Measurements from ENCODE around the gene ACOT12.

The ACOT12 gene

GRCh38 chr5:81393783-81394718 is at the start of gene ACOT12:
TSS of gene ACOT12 (minus strand) at chr5:81394134. CDS start at chr5:81394114, 20 bp downstream.
- peak within 1 kb of the TSS; percentile 56 for H3K4me3 ChIP-seq (ENCODE audit: low read depth, low read length)
- no peaks in the 10 kb centered on the region for H3K4me1 ChIP-seq (ENCODE audit: control insufficient read depth, insufficient read depth, low read length)
- peaks cover 20% of the 10 kb centered on the region for H3K27me3 ChIP-seq (ENCODE audit: control insufficient read depth, insufficient read depth, low read length)
- H3K36me3 ChIP-seq (ENCODE audit: control insufficient read depth, insufficient read depth, low read length): no peaks in the 10 kb centered on the region
- H3K27ac ChIP-seq (ENCODE audit: low read depth, low read length): no peak within 1 kb of the TSS
- H3K9ac ChIP-seq (ENCODE audit: low read length): no peak within 1 kb of the TSS
- H3K9me3 ChIP-seq (ENCODE audit: control insufficient read depth, insufficient read depth, low read depth, low read length): peaks cover 3% of the 10 kb centered on the region; the same call in 1 of the 2 replicates

GRCh38 chr5:81435023-81435422 is 41.1 kb upstream of the ACOT12 start:
- Histone ChIP-seq H3K36me3 (ENCODE audit: control insufficient read depth, insufficient read depth, low read length) (no peaks in the 10 kb centered on the region), H3K4me3 (ENCODE audit: low read depth, low read length) (no peak overlapping the region), H3K9me3 (ENCODE audit: control insufficient read depth, insufficient read depth, low read depth, low read length) (no peaks in the 10 kb centered on the region), H3K9ac (ENCODE audit: low read length) (no peak overlapping the region), H3K27ac (ENCODE audit: low read depth, low read length) (no peak overlapping the region), H3K4me1 (ENCODE audit: control insufficient read depth, insufficient read depth, low read length) (no peaks in the 10 kb centered on the region), H3K27me3 (ENCODE audit: control insufficient read depth, insufficient read depth, low read length) (no peaks in the 10 kb centered on the region)

- no peak overlapping the region for H3K9ac ChIP-seq (ENCODE audit: low read length)
- H3K4me1 ChIP-seq (ENCODE audit: control insufficient read depth, insufficient read depth, low read length): 0 out of 2 replicates have a peak, but pooled peaks cover 5% of the 10 kb centered on the region
- H3K9me3 ChIP-seq (ENCODE audit: control insufficient read depth, insufficient read depth, low read depth, low read length): no peaks in the 10 kb centered on the region
- H3K36me3 ChIP-seq (ENCODE audit: control insufficient read depth, insufficient read depth, low read length): no peaks in the 10 kb centered on the region
- no peak overlapping the region for H3K4me3 ChIP-seq (ENCODE audit: low read depth, low read length)
- no peak overlapping the region for H3K27ac ChIP-seq (ENCODE audit: low read depth, low read length)
- H3K27me3 ChIP-seq (ENCODE audit: control insufficient read depth, insufficient read depth, low read length): no peaks in the 10 kb centered on the region
Observed at GRCh38 chr5:81429985-81430384, 36.1 kb upstream of the ACOT12 start.

GRCh38 chr5:81429363-81429762 is 35.4 kb upstream of the ACOT12 start:
- H3K27ac ChIP-seq (ENCODE audit: low read depth, low read length): no peak overlapping the region
- no peaks in the 10 kb centered on the region for H3K36me3 ChIP-seq (ENCODE audit: control insufficient read depth, insufficient read depth, low read length)
- H3K9ac ChIP-seq (ENCODE audit: low read length): no peak overlapping the region
- 0 out of 2 replicates have a peak, but pooled peaks cover 5% of the 10 kb centered on the region for H3K4me1 ChIP-seq (ENCODE audit: control insufficient read depth, insufficient read depth, low read length)
- H3K9me3 ChIP-seq (ENCODE audit: control insufficient read depth, insufficient read depth, low read depth, low read length): no peaks in the 10 kb centered on the region
- H3K27me3 ChIP-seq (ENCODE audit: control insufficient read depth, insufficient read depth, low read length): no peaks in the 10 kb centered on the region
- H3K4me3 ChIP-seq (ENCODE audit: low read depth, low read length): no peak overlapping the region

GRCh38 chr5:81428861-81429260 is 34.9 kb upstream of the ACOT12 start:
- Histone ChIP-seq H3K4me3 (ENCODE audit: low read depth, low read length) (no peak overlapping the region), H3K9ac (ENCODE audit: low read length) (no peak overlapping the region), H3K27me3 (ENCODE audit: control insufficient read depth, insufficient read depth, low read length) (no peaks in the 10 kb centered on the region), H3K9me3 (ENCODE audit: control insufficient read depth, insufficient read depth, low read depth, low read length) (no peaks in the 10 kb centered on the region), H3K27ac (ENCODE audit: low read depth, low read length) (no peak overlapping the region), H3K4me1 (ENCODE audit: control insufficient read depth, insufficient read depth, low read length) (0 out of 2 replicates have a peak, but pooled peaks cover 5% of the 10 kb centered on the region), H3K36me3 (ENCODE audit: control insufficient read depth, insufficient read depth, low read length) (no peaks in the 10 kb centered on the region)

- no peak overlapping the region for H3K4me3 ChIP-seq (ENCODE audit: low read depth, low read length)
- H3K4me1 ChIP-seq (ENCODE audit: control insufficient read depth, insufficient read depth, low read length): 0 out of 2 replicates have a peak, but pooled peaks cover 5% of the 10 kb centered on the region
- H3K9ac ChIP-seq (ENCODE audit: low read length): no peak overlapping the region
- H3K36me3 ChIP-seq (ENCODE audit: control insufficient read depth, insufficient read depth, low read length): no peaks in the 10 kb centered on the region
- H3K27ac ChIP-seq (ENCODE audit: low read depth, low read length): no peak overlapping the region
- no peaks in the 10 kb centered on the region for H3K27me3 ChIP-seq (ENCODE audit: control insufficient read depth, insufficient read depth, low read length)
- H3K9me3 ChIP-seq (ENCODE audit: control insufficient read depth, insufficient read depth, low read depth, low read length): no peaks in the 10 kb centered on the region
Observed at GRCh38 chr5:81428446-81428845, 34.5 kb upstream of the ACOT12 start.

GRCh38 chr5:81427566-81427965 is 33.6 kb upstream of the ACOT12 start:
- no peaks in the 10 kb centered on the region for H3K36me3 ChIP-seq (ENCODE audit: control insufficient read depth, insufficient read depth, low read length)
- H3K27me3 ChIP-seq (ENCODE audit: control insufficient read depth, insufficient read depth, low read length): no peaks in the 10 kb centered on the region
- no peak overlapping the region for H3K4me3 ChIP-seq (ENCODE audit: low read depth, low read length)
- 0 out of 2 replicates have a peak, but pooled peaks cover 5% of the 10 kb centered on the region for H3K4me1 ChIP-seq (ENCODE audit: control insufficient read depth, insufficient read depth, low read length)
- H3K9me3 ChIP-seq (ENCODE audit: control insufficient read depth, insufficient read depth, low read depth, low read length): no peaks in the 10 kb centered on the region
- H3K27ac ChIP-seq (ENCODE audit: low read depth, low read length): no peak overlapping the region
- no peak overlapping the region for H3K9ac ChIP-seq (ENCODE audit: low read length)

- Histone ChIP-seq H3K4me1 (ENCODE audit: control insufficient read depth, insufficient read depth, low read length) (0 out of 2 replicates have a peak, but pooled peaks cover 5% of the 10 kb centered on the region), H3K27ac (ENCODE audit: low read depth, low read length) (no peak overlapping the region), H3K4me3 (ENCODE audit: low read depth, low read length) (no peak overlapping the region), H3K9ac (ENCODE audit: low read length) (no peak overlapping the region), H3K9me3 (ENCODE audit: control insufficient read depth, insufficient read depth, low read depth, low read length) (no peaks in the 10 kb centered on the region), H3K36me3 (ENCODE audit: control insufficient read depth, insufficient read depth, low read length) (no peaks in the 10 kb centered on the region), H3K27me3 (ENCODE audit: control insufficient read depth, insufficient read depth, low read length) (no peaks in the 10 kb centered on the region)
Observed at GRCh38 chr5:81426359-81427030, 32.6 kb upstream of the ACOT12 start.

GRCh38 chr5:81425569-81425968 is 31.6 kb upstream of the ACOT12 start:
- H3K4me1 ChIP-seq (ENCODE audit: control insufficient read depth, insufficient read depth, low read length): 0 out of 2 replicates have a peak, but pooled peaks cover 5% of the 10 kb centered on the region
- H3K27me3 ChIP-seq (ENCODE audit: control insufficient read depth, insufficient read depth, low read length): no peaks in the 10 kb centered on the region
- H3K36me3 ChIP-seq (ENCODE audit: control insufficient read depth, insufficient read depth, low read length): no peaks in the 10 kb centered on the region
- no peaks in the 10 kb centered on the region for H3K9me3 ChIP-seq (ENCODE audit: control insufficient read depth, insufficient read depth, low read depth, low read length)
- no peak overlapping the region for H3K9ac ChIP-seq (ENCODE audit: low read length)
- no peak overlapping the region for H3K27ac ChIP-seq (ENCODE audit: low read depth, low read length)
- H3K4me3 ChIP-seq (ENCODE audit: low read depth, low read length): no peak overlapping the region

- H3K27me3 ChIP-seq (ENCODE audit: control insufficient read depth, insufficient read depth, low read length): no peaks in the 10 kb centered on the region
- H3K4me3 ChIP-seq (ENCODE audit: low read depth, low read length): no peak overlapping the region
- H3K27ac ChIP-seq (ENCODE audit: low read depth, low read length): no peak overlapping the region
- peaks cover 3% of the 10 kb centered on the region; the same call in 1 of the 2 replicates for H3K36me3 ChIP-seq (ENCODE audit: control insufficient read depth, insufficient read depth, low read length)
- H3K9me3 ChIP-seq (ENCODE audit: control insufficient read depth, insufficient read depth, low read depth, low read length): no peaks in the 10 kb centered on the region
- H3K4me1 ChIP-seq (ENCODE audit: control insufficient read depth, insufficient read depth, low read length): 0 out of 2 replicates have a peak, but pooled peaks cover 8% of the 10 kb centered on the region
- H3K9ac ChIP-seq (ENCODE audit: low read length): no peak overlapping the region
Observed at GRCh38 chr5:81424728-81425127, 30.8 kb upstream of the ACOT12 start.

GRCh38 chr5:81422671-81423070 is 28.7 kb upstream of the ACOT12 start:
- Histone ChIP-seq H3K27me3 (ENCODE audit: control insufficient read depth, insufficient read depth, low read length) (no peaks in the 10 kb centered on the region), H3K9me3 (ENCODE audit: control insufficient read depth, insufficient read depth, low read depth, low read length) (no peaks in the 10 kb centered on the region), H3K4me1 (ENCODE audit: control insufficient read depth, insufficient read depth, low read length) (0 out of 2 replicates have a peak, but pooled peaks cover 8% of the 10 kb centered on the region), H3K36me3 (ENCODE audit: control insufficient read depth, insufficient read depth, low read length) (peaks cover 3% of the 10 kb centered on the region; the same call in 1 of the 2 replicates), H3K9ac (ENCODE audit: low read length) (no peak overlapping the region), H3K27ac (ENCODE audit: low read depth, low read length) (no peak overlapping the region), H3K4me3 (ENCODE audit: low read depth, low read length) (no peak overlapping the region)
